HG03439 (cell line): ENCODE data around the gene THADA.
"Not testable (repeated sequence)": the region's sequence is repeated elsewhere in the genome, so short reads cannot be mapped to it uniquely, and the experiment has no call there.

Source experiments
- ATAC-seq: cut with Tn5 transposase; IDR thresholded peaks from one replicate; pipeline ENCODE4 v1.9.1; 2021; ENCODE audit warnings: mild to moderate bottlenecking, moderate library complexity; ENCODE audit not compliant: unreplicated experiment

THADA gene

DNA sequence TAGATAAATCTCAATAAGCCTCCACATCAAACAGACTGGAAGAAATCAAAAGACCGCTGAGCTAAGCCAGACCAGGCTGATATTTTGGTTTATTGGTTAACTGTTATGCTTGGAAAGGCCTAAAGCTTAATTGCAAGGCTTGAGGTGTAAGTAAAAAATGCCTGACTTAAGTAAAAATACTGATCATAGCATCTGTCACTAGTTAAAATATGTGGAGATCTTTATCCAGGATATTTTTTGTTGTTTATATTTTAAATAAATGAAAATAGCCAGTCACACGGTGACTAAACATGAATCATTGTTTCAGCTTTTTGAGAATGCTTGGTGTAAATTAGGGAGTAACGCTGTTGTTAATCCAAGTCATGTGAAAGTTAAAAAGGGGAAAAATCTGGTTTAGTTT lies 127.9 kb downstream of the THADA start:
- ATAC-seq = no peak

DNA sequence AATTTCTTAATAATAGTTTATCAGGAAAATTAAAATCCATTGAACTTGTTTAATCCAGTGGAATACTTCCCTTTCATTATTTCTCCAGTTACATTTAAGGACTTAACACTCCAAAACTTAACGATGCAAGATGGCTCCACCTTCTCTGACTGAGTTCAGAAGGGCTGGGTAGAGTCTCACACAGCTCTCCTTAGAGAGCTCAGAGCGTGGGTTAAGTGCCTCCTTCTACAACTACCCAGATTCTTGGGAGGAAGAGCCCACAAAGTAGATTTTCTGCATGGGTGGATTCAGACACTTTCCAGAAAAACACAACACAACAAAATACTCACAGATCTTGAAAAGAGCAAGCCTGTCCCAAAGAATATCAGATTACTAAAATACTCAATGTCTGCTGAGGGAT lies 130.6 kb downstream of the THADA start:
- ATAC-seq = no peak

DNA sequence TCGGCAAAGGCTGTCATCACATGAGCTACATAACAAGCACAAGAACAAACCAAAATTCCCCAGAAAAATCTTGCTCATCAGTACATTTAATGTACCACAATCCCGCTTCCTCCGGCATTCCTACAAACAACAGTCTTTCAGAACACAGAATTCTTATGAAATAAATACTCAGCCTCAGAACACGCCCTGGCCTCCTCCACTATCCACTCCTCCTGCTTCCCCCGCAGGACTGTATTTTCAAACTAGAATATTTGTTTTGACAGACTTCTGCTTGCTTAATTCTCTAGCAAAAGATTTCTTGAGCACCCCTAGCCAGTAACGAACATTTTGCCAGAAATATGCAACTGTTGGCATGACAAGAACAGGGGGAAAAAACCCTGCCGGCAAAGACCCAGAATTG lies 131.2 kb downstream of the THADA start:
- no peak for ATAC-seq

DNA sequence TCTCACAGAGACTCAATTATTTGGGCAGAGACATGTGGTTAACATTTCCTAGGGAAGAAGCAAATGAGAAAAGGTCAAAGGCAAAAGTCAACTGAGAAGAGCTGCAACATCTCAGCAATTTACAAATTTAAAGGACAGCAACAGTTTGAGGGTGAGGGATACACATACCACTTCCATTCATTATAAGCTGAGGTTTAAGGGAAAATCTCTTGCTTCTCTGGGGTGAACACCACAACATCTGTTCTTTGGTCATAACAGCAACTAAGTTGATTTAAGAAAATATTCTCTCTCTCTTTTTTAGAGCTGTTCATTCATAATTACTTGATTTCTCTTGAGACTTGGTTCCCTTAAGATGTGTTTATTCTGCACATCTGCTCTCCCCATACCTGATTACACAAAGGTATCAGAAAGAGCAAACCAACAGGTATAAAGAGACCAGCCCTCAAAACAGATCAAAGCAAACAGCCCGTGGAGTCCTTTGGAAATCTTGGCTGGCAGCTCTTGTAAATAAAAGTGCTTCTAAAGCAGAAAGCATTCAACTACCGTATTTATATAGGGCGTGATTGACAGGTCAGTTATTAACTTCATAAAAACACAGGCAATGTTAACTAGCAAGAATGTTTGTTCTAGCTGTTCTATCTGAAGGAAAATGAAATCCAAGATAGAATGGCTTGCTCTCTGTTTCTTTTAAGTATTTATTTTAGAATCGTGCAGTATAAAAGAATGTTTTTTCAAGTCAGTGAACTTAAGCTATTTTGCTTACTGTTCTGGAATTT lies 132.8 kb downstream of the THADA start:
- ATAC-seq = no peak

DNA sequence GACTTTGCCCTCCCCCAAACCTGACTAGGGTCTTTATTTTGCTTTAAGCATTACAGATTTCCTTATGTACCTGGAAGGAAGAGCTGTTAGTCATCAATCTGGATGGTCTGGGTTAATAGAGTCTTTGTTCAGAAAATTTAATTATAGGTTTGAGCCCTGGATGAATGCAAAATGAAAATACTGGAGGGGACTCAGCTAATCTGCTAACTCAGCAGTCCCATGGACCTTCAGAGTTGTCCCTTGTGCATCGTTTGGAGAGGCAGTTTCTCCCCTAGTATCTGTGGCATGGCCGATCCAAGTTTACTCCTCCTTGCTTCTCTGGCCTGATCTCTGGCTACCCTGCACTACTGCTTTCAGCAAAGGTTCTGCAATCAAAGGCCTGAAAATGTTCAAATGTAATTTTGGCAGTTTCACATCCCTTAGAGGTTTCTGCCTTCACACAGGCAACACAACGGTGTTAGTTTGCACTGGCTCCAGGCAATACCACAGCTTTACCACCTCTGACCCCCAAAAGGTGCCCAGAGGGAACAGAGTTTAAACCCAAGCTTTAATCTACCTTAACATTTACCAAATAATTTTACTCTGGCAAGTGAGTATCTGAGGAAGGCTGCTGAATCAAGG lies 134.3 kb downstream of the THADA start:
- ATAC-seq = no peak

DNA sequence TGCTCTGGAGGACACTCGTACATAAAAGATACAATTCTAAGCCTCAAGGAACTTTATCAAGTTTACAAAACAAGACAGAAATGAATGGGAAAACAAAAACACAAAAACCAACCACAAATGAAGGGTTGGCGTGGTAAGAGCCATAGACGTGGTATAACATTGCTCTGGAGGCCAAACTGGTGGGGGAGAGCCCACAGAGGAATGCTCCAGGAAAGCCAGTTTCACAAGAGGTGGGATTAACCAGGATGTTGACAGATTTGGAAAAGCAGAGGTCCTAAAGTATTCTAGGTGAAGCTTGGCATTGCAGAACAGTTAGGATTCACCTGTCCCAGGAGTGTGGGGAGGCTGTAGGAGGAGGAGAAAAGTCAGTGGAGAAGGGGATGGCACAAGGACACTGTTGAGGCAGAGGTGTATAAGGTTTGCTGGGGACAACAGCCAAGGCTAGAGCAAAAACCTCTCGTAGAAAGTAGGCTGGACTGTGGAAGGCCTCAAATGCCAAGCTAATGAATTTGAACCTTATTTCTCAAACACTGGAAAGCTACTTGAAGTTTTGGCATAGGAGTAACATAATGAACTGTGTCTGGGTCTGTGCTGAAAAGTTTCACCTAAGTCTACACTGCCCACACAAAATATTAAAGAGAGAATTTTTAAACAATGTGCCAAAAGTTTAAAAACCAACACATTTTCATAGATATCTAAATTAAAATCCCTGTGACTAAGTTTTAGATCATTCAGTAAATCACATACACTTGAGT lies 135.1 kb downstream of the THADA start:
- no peak for ATAC-seq

DNA sequence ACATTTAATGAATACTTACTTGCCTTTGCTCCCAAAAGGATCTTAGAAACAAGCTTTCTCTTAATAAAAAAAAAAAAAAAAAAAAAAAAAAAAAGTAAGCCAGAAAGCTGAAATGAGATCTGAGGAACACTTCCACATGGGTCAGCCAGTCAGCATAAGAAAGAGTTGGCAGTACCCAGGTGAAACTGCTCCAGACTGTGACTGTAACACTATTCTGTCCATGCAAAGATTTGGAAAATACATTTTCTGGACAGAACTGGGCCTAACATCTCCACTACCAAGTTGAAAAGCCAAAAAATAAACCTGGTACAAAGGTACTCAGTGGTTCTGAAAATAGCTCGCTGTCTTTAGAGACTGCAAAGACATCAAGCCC lies 135.7 kb downstream of the THADA start:
- no peak for ATAC-seq

DNA sequence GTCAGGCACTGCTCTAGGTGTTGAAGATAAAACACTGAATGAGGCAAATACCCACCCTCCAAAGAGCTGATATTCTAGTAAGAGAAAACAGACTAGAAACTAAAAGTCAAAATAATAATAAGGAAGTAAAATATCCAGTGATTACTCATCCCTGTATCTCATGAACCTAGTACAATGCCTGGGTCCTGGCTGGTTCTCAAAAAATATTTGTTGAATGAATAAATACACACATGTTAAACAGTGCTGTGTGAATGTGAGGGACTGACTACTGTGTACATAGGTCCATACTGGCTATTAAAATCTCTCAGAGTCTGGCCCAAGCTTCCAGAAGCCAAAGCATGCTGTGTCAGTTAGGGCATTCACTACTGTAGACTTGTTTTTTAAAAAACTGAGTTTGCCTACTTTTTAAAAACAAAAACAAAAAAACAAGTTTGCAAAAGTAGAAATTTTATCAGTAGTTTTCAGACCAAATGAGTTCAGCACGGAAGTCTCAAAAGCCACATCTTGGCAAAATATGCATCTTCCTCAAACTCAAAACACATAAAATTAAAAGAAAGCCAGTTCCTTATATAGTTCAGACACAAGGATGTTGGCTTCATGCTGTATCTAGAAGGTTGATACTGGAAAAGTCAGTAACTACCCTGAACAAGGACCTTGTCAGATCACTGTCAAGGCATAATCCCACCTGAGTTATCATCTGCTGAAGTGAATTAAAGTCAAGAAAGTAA lies 136.2 kb downstream of the THADA start:
- no peak for ATAC-seq

DNA sequence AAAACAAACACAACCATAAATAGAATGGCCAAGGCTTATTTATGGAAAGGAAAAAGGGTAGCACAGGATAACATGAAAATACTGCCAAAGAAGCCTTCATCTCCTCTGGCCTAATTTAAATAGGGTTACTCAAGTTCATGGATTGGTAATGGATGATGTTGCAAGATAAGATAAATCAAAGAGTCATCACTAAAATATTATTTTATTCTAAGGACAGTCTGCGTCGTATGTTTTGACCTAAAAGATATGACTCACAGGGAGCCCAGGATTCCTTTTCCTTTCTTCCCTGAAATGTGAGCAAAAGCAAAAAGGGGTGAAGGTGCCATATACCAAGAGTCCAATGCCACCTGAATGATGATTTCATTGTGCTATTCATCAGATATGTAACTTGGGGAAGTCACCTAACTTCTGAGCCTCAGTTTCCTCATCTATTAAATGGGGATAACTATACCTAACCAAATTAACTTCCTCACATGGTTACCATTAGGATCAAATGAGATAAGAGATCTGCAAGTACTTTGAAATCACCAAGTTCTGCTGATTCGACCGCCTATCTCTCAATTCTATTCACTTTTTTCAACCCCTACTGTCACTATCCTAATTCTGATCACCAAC lies 137.7 kb downstream of the THADA start:
- ATAC-seq = no peak

DNA sequence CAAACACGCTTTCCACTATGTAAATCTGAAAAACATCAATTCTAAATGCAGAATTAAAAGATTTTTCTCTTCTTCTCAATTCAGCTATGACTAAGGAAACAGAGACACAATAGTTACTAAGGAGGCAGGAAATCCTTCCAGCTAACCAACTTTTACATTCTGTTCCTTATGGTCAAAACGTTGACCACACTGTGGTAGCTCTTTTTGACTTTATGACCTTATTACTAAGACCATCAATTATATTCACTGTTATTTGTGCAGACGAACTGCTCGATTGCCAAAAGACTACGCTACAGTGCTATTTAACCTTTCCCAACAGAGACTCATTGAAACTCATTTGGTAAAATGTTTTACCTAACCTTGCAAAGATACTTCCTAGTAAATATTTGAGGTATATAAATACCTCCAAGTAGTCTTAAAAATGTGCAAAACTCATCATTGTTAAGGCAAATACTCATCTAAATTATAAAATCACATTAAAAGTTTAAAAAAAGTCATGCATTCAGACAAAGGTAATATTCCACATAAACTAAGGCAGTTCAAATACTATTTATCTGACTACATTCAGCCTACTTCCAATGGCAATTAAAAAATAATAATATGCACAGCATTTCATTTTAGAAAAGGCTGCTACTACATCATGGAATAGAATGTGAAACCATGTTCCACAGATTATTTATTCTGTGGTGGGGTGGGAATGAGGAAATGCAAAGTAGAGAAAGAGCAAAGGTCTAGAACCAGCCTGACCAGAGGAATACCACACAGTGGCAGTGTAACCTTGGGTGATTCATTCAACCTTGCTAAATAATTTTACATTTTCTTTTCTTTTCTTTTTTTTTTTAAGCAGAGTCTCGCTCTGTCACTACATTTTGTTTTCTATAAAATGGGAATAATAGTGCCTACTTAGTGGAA lies 139.9 kb downstream of the THADA start:
- ATAC-seq = no peak

DNA sequence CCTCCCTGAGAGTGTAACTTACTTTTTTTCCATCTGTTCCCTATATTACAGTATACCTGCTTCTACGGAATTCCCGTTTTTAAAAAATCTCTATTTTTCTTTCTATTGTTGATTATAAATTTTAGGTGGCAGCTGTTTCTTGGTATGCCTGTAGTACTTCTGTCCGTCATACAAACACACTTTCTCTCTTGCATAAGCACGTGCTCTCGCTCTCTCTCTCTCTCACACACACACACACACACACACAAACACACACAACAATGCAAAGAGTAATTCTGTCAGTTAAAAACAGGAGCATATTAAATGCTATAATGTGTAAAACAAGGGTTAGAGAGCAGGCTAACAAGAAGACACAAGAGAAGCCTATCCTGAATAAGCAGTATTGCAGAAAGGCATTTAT lies 140.5 kb downstream of the THADA start:
- no peak for ATAC-seq

DNA sequence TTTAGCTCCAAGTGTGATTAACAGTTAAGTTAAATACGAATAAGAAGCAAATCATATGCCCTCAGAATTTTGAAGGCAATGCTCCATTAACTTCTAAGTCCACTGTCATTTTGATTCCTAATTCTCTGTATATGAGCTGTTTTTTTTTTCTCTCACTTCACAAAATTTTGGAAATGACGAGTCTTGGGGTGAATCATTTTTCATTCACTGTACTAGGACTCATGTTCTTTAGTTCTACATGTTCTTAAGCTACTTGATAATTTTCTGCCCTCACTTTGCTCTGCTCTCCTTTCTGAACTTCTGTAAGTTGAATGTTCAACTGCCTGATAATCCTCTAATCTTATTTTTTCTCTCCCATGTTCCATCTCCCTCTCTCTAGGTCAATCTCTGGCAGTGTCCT lies 141.0 kb downstream of the THADA start:
- ATAC-seq = no peak

DNA sequence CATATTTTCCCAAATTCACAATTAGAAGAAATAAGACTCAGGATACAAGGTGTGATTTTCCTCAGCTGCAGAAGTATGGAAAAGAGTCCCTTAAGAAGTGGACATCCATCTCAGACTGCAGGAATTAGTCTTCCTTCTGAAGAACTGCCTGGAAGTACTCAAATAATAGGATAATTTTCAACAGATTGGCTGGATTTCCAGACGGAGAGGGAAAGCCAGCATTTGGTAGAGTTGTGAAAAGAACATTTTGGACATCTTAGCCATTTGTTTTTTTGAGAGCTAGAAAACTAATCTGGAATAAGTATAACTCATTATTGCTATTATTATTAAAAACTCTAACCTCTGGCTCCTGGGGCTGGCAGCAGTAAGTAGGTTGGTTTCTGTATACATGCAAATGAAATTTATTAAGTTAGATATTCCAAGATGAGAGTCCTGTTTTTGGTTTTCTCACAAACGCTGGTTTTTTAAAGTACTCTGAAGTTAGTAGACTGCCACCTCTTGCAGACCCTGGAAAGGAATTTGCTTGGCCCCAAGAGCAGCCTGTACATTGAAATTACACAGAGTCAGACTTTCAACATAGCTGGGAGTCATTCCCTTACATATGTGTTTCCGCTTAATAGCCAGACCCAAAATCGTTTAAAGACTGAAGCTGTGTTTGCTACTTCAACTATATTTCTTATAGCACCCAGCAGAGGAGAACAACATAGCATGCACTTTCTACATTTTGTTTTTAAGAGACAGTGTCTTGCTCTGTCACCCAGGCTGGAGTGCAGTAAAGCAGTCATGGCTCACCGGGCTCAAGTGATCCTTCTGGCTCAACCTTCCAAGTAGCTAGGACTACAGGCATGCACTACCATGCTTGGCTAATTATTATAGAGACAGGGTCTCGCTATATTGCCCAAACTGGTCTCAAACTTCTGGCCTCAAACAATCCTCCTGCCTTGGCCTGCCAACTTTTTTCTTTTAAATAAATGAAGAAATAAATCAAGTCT lies 142.4 kb downstream of the THADA start:
- no peak for ATAC-seq

DNA sequence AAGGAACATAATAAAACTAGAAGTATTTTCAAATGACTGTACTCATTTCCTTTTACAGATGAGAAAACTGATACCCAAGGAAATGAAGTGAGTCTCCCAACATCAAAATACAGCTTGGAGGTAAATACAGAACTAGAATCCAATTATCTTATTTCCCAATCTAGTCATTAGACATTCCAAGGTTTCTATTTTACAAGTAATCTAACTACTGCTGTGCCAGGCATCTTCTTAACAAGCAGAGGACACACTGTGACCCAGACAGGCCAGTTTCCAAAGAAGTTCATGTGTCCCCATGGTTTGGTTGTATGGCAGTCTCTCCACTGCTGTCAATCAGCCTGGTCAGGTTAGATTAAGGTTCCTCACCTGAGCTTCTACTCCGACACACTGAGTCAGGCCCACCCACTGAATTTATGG lies 143.5 kb downstream of the THADA start:
- no peak for ATAC-seq

DNA sequence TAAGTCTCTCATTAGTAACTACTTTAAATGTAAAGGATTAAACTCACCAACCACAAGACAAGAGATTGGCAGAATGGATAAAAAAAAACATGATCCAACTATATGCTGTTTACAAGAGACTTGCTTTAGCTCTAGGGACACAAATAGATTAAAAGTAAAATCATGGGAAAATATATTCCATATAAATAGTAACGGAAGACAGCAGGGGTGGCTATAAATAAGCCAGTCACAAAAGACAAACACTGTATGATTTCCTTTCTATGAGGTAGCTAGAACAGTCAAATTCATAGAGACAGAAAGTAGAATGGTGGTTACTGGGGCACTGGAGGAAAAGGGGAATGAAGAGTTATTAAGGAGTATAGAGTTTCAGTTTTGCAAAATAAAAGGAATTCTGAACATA lies 145.2 kb downstream of the THADA start:
- ATAC-seq = no peak

DNA sequence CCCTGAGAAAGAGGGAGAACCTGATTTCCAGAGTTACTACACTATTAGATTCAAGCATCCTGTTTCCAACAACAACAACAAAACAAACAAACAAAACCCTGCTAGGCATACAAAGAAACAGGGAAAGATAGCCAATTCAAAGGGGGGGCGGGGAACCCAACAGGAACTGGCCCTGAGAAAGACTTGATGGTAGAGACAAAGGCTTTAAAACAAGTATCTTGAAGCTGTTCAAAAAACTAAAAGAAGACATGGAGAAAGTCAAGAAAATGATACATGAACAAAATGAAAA lies 147.1 kb downstream of the THADA start:
- no peak for ATAC-seq

DNA sequence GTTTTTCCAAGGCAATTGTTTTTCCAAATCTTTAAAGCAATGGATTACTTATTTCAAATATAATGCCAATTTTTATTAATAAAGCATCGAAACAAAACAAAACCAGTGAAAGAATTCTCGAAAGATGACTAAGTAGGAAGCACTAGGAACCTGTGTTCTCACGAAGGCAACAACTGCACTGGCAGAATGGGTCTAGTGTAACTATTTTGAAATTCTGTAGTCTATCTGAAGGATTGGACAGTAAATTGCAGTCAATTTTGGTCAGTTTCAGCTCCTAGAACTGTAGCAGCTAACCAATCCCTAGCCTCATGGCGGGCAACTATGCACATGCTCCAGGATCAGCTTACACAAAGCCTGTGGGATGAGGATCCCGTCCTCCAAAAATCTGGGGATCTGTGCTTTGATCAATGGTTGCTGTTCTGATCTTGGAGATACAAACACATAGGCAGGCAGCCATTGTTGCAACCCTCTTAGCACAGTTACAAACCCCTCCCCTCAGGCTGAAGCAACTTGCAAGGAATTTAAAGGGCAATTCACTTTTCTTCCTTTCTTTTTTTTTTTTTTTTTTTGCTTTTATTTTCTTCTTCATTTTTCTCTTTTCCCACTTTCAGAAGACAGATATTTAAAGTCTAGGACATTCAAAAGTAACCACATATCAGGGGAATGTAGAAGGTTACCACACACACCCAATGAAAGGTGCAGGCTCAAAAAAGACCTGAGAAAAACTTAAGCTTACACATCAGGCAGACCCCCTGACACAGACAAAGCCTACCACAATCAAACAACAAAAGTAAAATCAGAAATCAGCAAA lies 147.6 kb downstream of the THADA start:
- no peak for ATAC-seq

DNA sequence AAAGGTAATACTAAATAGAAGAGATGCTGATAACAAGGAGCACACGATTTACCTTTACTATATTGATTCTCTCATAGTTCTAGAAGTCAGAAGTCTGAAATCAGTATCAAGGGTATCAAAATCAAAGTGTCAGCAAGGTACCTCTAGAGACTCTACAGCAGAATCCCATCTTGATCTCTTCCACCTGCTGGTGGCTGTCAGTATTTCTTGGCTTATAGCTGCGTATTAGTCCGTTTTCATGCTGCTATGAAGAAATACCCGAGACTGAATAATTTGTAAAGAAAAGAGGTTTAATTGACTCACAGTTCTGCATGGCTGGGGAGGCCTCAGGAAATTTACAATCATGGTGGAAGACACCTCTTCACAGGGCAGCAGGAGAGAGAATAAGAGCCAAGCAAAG lies 149.1 kb downstream of the THADA start:
- ATAC-seq = not testable (repeated sequence)
